ENCODE results near the gene PGBD2.
A peak's percentile ranks its signal among the peaks of the same experiment; 100 is the strongest.
"Not testable (repeated sequence)": the region's sequence is repeated elsewhere in the genome, so short reads cannot be mapped to it uniquely, and the experiment has no call there.

PGBD2 gene

GRCh38 chr1:248906009-248906752 is at the start of gene PGBD2:
Gene PGBD2 (plus strand): TSS chr1:248906235. CDS start chr1:248913863, 7,628 bp downstream.
- DNase-seq: peak; percentile 82 to 98 (median 96)
- intact Hi-C loops (cut with DNase I): no loop called here

- DNase-seq: peak in 4 of 42 donors; percentile 28 to 55 (median 40)
- intact Hi-C loops (cut with DNase I): no loop called here
Measured at GRCh38 chr1:248857201-248857600, 48.8 kb upstream of the PGBD2 start.

- intact Hi-C loops (cut with DNase I): no loop called here
- no peak for DNase-seq
Measured at GRCh38 chr1:248857749-248858095, 48.3 kb upstream of the PGBD2 start.

GRCh38 chr1:248858096-248858890 is 47.7 kb upstream of the PGBD2 start:
- intact Hi-C loops (cut with DNase I): no loop called here

GRCh38 chr1:248858891-248859889 is 46.8 kb upstream of the PGBD2 start, which contains the start of gene ZNF692:
Gene ZNF692 (minus strand): TSS chr1:248859085. CDS start chr1:248858309, 776 bp downstream.
- peak; percentile 94 to 99 (median 98) for DNase-seq
- intact Hi-C loops (cut with DNase I): no loop called here

More at GRCh38 chr1:248858096-248858890, 47.7 kb upstream of the PGBD2 start:
- DNase-seq: peak in 33 of 42 donors; percentile 14 to 65 (median 49)

GRCh38 chr1:248860007-248860406 is 46.0 kb upstream of the PGBD2 start:
- intact Hi-C loops (cut with DNase I): no loop called here
- no peak for DNase-seq

GRCh38 chr1:248861616-248862015 is 44.4 kb upstream of the PGBD2 start:
- DNase-seq: no peak
- intact Hi-C loops (cut with DNase I): no loop called here

- peak in 3 of 42 donors; percentile 41 to 62 (median 50) for DNase-seq
- intact Hi-C loops (cut with DNase I): no loop called here
Measured at GRCh38 chr1:248862695-248862997, 43.4 kb upstream of the PGBD2 start.

GRCh38 chr1:248862998-248863881 is 42.8 kb upstream of the PGBD2 start:
- intact Hi-C loops (cut with DNase I): no loop called here
- peak; percentile 79 to 95 (median 89) for DNase-seq

- no peak for DNase-seq
- intact Hi-C loops (cut with DNase I): no loop called here
Measured at GRCh38 chr1:248871837-248872401, 34.1 kb upstream of the PGBD2 start.

GRCh38 chr1:248872752-248873408 is 33.2 kb upstream of the PGBD2 start:
- peak in 39 of 42 donors; percentile 29 to 76 (median 52) for DNase-seq
- intact Hi-C loops (cut with DNase I): no loop called here

- intact Hi-C loops (cut with DNase I): no loop called here
- peak; percentile 90 to 99 (median 96) for DNase-seq
Measured at GRCh38 chr1:248873409-248873992, 32.5 kb upstream of the PGBD2 start.

GRCh38 chr1:248873993-248874533 is 32.0 kb upstream of the PGBD2 start:
- intact Hi-C loops (cut with DNase I): loop anchor here (2.0 kb wide), 1 partner anchor 35 kb away; the partner anchor contains the start of gene ZNF672
- DNase-seq: peak in 40 of 42 donors; percentile 56 to 92 (median 78)

GRCh38 chr1:248881261-248881660 is 24.8 kb upstream of the PGBD2 start:
- intact Hi-C loops (cut with DNase I): no loop called here
- no peak for DNase-seq

GRCh38 chr1:248882427-248882826 is 23.6 kb upstream of the PGBD2 start:
- DNase-seq; intact Hi-C loops (cut with DNase I): not testable (repeated sequence)

- DNase-seq: no peak
- intact Hi-C loops (cut with DNase I): no loop called here
Measured at GRCh38 chr1:248884632-248885295, 21.3 kb upstream of the PGBD2 start.
